ENCODE data around the gene GPRASP1.

GPRASP1 gene, protein sequence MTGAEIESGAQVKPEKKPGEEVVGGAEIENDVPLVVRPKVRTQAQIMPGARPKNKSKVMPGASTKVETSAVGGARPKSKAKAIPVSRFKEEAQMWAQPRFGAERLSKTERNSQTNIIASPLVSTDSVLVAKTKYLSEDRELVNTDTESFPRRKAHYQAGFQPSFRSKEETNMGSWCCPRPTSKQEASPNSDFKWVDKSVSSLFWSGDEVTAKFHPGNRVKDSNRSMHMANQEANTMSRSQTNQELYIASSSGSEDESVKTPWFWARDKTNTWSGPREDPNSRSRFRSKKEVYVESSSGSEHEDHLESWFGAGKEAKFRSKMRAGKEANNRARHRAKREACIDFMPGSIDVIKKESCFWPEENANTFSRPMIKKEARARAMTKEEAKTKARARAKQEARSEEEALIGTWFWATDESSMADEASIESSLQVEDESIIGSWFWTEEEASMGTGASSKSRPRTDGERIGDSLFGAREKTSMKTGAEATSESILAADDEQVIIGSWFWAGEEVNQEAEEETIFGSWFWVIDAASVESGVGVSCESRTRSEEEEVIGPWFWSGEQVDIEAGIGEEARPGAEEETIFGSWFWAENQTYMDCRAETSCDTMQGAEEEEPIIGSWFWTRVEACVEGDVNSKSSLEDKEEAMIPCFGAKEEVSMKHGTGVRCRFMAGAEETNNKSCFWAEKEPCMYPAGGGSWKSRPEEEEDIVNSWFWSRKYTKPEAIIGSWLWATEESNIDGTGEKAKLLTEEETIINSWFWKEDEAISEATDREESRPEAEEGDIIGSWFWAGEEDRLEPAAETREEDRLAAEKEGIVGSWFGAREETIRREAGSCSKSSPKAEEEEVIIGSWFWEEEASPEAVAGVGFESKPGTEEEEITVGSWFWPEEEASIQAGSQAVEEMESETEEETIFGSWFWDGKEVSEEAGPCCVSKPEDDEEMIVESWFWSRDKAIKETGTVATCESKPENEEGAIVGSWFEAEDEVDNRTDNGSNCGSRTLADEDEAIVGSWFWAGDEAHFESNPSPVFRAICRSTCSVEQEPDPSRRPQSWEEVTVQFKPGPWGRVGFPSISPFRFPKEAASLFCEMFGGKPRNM (N-terminal part only)

DNA sequence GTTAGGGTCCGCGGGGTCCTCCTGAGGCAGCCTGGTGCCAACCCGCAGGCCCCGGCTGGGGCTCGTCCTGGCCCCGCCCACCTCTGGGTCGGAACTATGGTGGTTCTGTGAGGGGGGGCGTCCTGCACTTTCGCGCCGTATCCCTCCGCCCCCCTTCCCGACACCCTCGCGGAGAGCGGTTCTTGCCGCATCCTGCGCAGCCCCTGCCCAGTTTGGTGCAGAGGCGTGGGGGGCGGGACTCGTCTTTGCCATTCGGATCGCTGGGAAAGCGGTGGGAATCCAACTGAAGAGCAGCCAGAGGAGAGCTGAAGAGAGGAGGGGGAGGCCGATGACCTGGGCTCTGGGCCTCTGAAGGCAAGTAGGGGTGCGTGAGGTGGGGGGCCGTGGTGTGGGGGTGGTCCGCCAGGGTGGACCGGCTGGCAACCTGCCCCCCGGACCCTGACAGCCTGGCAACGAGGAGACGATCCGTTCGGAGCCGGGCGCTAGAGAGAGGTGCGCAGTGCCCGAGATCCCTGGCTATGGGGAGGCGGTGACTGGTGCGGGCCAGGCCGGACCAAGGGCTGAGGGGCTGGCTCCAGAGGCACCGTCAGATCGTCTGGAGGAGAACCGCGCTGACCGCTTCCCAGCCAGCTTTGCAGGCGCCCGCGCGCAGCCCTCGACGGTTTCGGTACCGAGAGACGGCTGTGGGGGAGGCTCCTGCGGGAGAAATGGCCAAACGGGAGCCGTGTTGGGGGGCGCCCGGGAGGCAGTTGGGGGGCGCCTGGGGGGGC lies at the start of gene GPRASP1:
Gene GPRASP1 (plus strand): TSS at position 242 of the 770 bp plus-strand sequence. CDS start 2,431 bp downstream, outside the sequence.
- no peak within 1 kb of the TSS for H3K27ac Mint-ChIP-seq
- H3K9me3 Mint-ChIP-seq: peaks cover 51% of the 10 kb centered on the region
- H3K27me3 Mint-ChIP-seq (ENCODE audit: low read depth, poor library complexity): peaks cover 10% of the 10 kb centered on the region
- peaks cover 12% of the 10 kb centered on the region for H3K4me1 Mint-ChIP-seq
- H3K36me3 Mint-ChIP-seq (ENCODE audit: low read depth): peaks cover 36% of the 10 kb centered on the region
- TF ChIP-seq CTCF (IDR thresholded peaks at IDR 0.05): no peak
- peak; percentile 67 for DNase-seq
- H3K4me3 Mint-ChIP-seq: peak within 1 kb of the TSS; percentile 94

DNA sequence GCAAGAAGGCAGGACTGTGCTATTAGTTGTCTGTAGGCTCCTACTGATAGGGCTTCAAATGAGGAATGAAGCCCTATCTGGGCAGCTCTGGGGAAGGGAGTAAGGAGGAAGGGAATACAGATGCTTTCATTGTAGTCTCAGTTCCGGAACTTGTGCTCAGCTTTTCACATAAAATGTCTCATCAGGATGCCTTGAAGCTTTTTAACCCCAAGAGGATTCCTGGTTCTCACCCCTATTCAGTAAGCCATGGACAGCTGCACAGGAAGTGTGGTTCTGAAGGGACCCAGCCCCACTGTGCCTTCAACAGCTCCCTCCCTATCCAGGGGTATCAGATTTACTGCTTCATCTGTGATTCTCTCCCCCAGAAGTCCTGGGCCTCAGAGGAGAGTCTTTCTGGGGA lies 47.0 kb upstream of the GPRASP1 start:
- H3K27ac Mint-ChIP-seq: no peak overlapping the region
- H3K27me3 Mint-ChIP-seq (ENCODE audit: low read depth, poor library complexity): no peaks in the 10 kb centered on the region
- no peak for DNase-seq
- peaks cover 35% of the 10 kb centered on the region for H3K9me3 Mint-ChIP-seq
- peaks cover 74% of the 10 kb centered on the region for H3K36me3 Mint-ChIP-seq (ENCODE audit: low read depth)
- no peak for TF ChIP-seq CTCF (IDR thresholded peaks at IDR 0.05)
- H3K4me1 Mint-ChIP-seq: peaks cover 23% of the 10 kb centered on the region
- H3K4me3 Mint-ChIP-seq: no peak overlapping the region

DNA sequence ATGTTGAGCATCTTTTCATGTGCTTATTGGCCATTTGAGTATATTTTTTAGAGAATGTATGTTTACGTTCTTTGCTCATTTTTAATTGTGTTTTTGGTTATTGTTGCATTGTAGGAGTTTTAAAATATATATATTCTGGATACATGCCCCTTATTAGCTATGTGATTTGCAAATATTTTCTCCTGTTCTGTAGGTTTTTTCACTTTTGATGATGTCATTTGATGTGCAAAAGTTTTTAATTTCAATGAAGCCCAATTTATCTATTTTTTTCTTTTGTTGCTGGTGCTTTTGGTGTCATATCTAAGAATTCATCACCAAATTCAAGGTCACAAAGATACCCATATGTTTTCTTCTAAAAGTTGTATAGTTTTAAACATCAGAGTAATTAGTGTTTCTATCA lies 45.2 kb upstream of the GPRASP1 start:
- Mint-ChIP-seq H3K36me3 (ENCODE audit: low read depth) (peaks cover 83% of the 10 kb centered on the region), H3K4me3 (no peak overlapping the region), H3K27me3 (ENCODE audit: low read depth, poor library complexity) (no peaks in the 10 kb centered on the region), H3K9me3 (peaks cover 38% of the 10 kb centered on the region), H3K27ac (no peak overlapping the region), H3K4me1 (peaks cover 11% of the 10 kb centered on the region)
- no peak for TF ChIP-seq CTCF (IDR thresholded peaks at IDR 0.05)
- DNase-seq: no peak

DNA sequence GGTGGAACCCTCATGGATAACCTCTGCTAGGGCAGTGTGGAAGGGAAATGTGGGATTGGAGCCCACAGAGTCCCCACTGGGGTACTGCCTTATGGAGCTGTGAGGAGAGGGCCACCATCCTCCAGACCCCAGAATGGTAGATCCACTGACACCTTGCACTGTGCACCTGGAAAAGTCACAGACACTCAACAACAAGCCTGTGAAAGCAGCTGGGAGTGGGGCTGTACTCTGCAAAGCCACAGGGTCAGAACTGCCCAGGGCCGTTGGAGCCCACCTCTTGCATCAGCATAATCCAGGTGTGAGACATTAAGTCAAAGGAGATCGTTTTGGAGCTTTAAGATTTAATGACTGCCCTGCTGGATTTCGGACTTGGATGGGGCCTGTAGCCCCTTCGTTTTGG lies 40.4 kb upstream of the GPRASP1 start:
- peaks cover 98% of the 10 kb centered on the region for H3K36me3 Mint-ChIP-seq (ENCODE audit: low read depth)
- no peak overlapping the region for H3K27ac Mint-ChIP-seq
- H3K4me3 Mint-ChIP-seq: no peak overlapping the region
- no peak for DNase-seq
- no peak for TF ChIP-seq CTCF (IDR thresholded peaks at IDR 0.05)
- H3K27me3 Mint-ChIP-seq (ENCODE audit: low read depth, poor library complexity): no peaks in the 10 kb centered on the region
- H3K4me1 Mint-ChIP-seq: no peaks in the 10 kb centered on the region
- H3K9me3 Mint-ChIP-seq: peaks cover 74% of the 10 kb centered on the region

DNA sequence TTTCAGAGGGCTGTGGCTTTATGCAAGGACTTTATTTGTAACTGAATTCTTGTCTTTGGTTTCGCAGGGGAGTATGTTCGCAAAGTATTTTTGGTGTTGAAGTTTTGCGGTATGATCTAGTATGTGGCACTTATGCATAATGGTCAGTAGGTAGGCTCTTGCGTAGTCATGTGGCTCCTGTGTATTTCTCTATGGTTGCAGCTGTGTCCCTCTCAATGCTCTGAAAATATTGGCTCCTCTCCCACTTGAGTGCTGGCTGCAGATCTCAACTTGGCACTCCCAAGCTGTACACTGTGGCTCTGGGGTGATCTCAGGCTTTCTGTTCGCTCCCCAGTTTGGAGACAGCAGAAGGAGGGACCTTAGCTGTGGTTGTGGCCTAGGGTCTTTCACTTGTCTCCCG lies 27.2 kb upstream of the GPRASP1 start:
- Mint-ChIP-seq H3K27ac (no peak overlapping the region), H3K4me3 (no peak overlapping the region), H3K36me3 (ENCODE audit: low read depth) (peaks cover 94% of the 10 kb centered on the region), H3K27me3 (ENCODE audit: low read depth, poor library complexity) (no peaks in the 10 kb centered on the region), H3K4me1 (no peaks in the 10 kb centered on the region), H3K9me3 (peaks cover 93% of the 10 kb centered on the region)
- no peak for TF ChIP-seq CTCF (IDR thresholded peaks at IDR 0.05)
- no peak for DNase-seq
